PC-3 (cell line): ENCODE data around the gene CMSS1.

Experiments
- CTCF ChIP-seq: fragments of 300-600 bp; sonication (generic); conservative IDR thresholded peaks from 2 replicates; pipeline ENCODE4 v1.5.1; 2017; ENCODE audit warnings: antibody characterized with exemption, low read depth, mild to moderate bottlenecking, low read length
- EZH2 ChIP-seq: fragments of 300-600 bp; sonication (generic); IDR thresholded peaks from one replicate; pipeline ENCODE4 v1.6.1; 2017; ENCODE audit warnings: antibody characterized with exemption, mild to moderate bottlenecking, low read length; ENCODE audit not compliant: unreplicated experiment
- EZH2phosphoT487 ChIP-seq: fragments of 300-600 bp; sonication (generic); IDR thresholded peaks from 2 replicates; pipeline ENCODE4 v1.6.1; 2018; ENCODE audit warnings: mild to moderate bottlenecking, antibody characterized with exemption, low read length, borderline replicate concordance

- TF ChIP-seq CTCF, result no peak
- TF ChIP-seq EZH2, result no peak
- no peak for TF ChIP-seq EZH2phosphoT487
These were observed 40.8 kb downstream of the CMSS1 start for GRCh38 chr3:99858469-99858868.
